Kasumi-1 (cell line): ENCODE results near the gene COL16A1.
A peak's percentile ranks its signal among the peaks of the same experiment; 100 is the strongest.

Experiments
- DNase-seq, 2 experiments: peaks; one replicate each; lab custom pipeline; 2025; lab: John Stamatoyannopoulos, UW

The COL16A1 gene

DNA sequence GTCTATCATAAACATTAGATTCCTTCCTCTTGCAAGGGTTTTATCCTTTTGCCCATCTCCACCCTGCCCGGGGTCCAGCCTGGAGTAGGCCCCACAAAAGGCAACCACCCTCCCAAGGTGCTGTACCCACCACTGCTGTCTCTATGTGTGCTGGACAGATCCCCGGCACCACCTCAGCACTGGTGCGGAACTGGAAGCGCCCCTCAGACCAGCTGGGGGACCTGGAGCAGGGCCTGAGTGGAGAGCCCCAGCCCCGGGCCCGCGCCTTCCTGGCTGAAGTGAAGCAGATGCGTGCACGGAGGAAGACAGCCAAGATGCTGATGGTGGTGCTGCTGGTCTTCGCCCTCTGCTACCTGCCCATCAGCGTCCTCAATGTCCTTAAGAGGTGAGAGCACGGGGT lies 80.5 kb downstream of the COL16A1 start:
- DNase-seq, result no peak

DNA sequence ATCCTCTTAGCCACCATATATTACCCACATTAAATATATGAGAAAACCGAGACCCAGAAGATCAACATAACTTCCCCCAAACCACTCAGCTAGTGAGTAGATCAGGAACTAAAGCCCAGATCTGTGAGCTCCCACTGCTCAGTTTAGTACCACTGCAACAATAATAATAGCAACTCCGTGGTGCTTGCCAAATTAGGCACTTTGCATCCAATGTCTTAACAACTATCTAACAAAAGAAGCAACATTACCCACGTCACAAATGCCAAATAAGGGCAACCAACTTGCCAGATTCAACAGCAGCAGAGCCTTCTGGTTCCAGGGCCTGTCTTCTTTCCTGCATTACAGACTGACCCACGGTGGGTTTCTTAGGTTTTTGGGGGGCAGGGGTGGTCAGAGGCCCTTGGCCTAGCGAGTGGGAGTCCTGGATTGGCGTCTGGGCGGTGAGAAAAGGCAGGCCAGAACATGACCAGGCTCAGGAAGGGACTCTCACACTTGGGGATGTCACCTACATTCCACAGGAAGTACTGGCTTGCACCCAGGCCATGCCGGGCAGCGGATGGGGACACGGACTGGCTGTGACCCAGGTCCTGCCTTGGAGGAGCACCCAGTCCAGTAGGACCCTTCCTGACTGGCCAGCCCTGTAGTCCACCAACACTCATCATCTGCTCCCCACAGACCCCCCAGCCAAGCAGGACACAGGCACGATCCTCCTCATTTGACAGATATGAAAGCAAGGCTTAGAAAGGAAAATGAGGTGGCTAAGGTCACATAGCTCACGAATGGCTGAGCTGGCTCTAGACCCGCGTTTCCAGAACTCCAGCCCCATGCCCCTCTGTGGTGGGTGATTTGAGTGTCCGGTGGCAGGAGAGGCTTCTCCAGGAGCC lies 81.7 kb downstream of the COL16A1 start:
- no peak for DNase-seq

DNA sequence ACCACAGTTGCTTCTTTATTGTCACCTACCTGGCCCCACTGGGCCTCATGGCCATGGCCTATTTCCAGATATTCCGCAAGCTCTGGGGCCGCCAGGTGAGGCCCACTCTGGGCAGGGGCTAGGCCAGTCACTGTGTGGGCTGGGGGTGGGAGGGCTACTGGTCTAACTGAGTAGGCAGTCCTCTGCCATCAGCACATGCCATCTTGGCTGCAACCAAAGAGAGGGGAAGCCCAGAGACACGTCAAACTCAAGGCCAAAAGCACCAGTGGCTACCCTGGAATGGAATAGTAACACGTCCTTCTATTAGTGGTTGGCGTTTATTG lies 82.4 kb downstream of the COL16A1 start:
- no peak for DNase-seq

DNA sequence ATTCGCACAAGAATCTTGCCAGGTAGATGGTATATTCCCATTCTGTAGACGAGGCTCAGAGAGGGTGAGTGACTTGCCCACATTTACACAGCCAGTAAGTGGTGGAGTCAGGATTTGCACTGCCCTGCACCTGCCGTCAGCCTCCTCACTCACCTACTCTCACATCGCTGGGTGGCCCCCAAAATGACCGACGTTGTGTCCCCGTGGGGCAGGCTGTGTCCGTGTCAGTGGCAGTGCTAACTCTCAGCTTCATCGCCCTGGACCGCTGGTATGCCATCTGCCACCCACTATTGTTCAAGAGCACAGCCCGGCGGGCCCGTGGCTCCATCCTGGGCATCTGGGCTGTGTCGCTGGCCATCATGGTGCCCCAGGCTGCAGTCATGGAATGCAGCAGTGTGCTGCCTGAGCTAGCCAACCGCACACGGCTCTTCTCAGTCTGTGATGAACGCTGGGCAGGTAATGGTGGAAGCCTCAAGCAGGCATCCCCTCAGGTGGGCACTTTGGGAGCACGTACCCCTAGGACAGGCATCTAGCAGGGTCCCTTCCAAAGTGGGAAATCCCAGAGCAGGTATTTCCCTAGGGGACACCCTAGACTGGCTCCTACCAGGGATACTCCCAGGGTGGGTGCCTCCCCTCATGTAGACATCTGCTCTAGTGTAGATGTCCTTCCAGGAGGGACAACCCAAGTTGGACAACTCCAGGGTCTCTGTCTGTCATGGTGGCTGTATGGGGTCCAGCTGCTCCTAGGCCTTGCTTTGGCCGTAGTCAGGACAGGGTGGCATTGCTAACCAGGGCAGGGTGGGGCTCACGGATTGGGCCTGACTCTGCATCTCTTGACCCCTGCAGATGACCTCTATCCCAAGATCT lies 83.0 kb downstream of the COL16A1 start:
- DNase-seq, result no peak

DNA sequence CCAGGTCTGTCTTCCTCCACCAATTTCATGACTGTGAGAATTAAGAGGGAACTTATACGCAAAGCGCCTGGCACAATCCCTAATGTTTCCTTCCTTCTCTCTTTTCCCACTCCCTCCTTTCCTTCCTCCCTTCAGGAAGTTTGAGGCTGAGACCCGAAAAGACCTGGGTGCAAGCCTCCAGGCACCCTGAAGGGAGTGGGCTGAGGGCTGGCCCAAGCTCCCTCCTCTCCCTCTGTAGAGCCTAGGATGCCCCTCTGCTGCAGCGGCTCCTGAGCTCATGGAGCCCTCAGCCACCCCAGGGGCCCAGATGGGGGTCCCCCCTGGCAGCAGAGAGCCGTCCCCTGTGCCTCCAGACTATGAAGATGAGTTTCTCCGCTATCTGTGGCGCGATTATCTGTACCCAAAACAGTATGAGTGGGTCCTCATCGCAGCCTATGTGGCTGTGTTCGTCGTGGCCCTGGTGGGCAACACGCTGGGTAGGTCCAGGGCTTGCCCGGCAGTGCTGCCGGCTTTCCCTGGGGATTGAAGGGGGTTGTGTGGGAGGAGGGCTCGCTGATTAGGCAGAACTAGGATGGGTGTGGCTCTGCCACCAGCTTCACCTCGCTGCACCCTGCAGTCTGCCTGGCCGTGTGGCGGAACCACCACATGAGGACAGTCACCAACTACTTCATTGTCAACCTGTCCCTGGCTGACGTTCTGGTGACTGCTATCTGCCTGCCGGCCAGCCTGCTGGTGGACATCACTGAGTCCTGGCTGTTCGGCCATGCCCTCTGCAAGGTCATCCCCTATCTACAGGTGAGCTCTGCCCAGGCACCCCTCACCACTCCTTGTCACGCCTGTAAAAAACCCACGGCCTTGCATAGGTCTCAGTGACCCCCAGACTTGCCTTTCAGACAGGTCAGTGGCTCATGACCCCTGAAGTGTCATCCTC lies 84.6 kb downstream of the COL16A1 start:
- DNase-seq, result no peak

DNA sequence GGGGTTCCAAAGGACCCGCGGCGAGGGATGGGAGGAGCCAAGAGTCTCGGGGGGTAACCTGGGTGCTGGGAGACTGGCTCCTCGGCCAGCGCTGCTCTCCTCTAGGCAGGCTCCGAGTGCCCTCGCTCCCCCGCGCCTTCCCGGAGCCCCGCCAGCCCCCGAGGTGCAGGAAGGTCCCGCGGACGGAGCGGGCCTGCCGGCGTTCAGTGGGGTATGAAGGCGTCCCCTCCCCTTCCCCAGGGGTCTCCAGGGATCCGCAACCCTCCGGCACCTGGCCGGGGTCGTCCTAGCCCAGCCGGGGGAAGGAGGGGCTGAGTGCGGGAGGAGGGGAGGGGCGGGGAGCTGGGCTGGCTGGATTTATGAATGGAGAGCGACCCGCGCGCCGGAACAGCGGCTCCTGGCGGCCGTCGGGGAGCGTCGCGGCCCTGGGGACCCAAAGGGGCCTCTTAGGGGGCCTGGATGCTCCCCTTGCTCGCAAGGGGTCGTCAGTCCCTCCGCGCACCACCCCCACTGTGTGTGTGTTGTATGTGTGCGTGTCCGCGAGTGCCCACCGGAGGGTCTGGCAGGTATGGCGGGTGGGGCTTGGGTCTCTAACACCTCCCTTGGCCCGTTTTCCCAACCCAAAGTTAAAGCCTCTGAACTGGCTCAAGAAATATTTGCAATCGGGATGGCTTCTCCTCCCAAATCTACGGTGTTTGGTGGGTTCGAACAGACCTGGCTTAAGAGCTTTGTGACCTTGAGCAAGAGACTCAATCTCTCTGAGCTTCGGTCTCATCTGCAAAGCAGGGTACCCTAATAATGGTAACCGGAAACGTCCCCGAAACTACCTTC lies 85.7 kb downstream of the COL16A1 start:
- peak; percentile 38 to 48 for DNase-seq

DNA sequence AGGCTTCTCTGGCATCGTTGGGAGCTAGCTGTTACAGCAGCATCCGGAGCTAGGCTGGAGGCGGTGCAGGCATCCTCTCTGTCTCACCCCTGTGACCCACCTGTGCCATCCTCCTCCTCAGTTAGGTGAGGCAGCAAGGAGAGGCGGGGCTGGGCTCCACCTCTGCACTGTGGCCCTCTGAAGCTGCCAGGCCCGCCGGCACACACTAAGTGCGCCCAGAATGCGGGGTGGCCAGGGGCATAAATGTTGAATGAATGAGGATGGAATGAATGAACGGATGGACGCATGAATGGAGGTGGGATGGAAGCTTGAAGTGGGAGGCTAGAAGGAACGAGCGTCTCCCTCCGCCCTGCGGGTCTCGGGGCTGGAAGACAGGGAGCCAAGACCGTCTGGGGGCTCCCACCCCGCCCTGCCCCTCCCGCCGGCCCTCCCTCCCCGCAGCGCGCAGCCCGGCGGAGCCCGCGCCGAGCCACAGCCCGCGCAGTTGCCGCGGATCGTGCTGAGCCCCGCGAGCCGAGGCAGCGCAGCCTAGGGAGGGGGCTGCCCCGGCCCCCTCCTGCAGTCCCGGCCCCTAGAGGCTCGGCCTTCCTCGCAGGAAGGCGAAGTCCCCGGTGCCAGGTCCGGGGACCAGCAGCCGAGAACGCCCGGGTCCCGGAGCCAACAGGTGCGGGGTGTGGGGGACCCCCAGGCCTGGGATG lies 86.5 kb downstream of the COL16A1 start, which contains the start of gene HCRTR1:
HCRTR1 (plus strand) TSS at position 472 of the 698 bp plus-strand sequence. CDS start 1,504 bp downstream, outside the sequence.
- no peak for DNase-seq

DNA sequence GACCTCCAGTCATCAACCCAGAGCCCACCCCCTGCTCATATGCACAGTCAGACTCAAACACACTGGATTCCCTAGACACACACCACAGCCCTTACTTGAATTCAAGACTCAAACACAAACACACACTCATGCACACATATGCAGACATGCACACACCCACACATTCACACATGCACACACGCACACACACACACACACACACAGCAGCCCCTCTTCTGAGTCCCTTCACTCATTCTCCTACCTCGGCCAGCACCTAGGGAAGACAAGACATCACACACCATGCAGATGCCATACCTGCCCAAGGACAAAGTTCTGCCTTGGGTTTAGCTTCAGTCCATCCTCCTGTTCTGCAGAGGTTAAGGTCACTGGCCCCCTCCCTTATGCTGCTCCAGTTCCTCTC lies 87.9 kb downstream of the COL16A1 start:
- no peak for DNase-seq

DNA sequence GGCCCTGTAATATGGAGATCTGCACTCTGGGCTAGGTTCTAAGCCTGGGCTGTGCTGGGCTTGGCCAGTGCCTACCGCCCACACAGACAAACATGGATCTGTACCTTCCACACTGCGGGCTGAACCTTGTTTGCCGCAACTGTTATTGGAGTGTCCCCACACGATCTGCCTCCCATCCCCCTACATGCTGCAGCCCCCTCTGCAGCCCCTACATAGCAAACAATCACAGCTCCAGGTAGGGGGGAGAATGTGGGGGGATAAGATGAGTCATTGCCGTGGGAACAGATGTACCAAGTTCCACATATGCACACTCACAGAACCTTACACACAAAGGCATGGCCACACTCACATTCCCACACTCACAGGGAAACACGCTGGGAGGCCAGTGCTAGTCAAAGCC lies 88.4 kb downstream of the COL16A1 start:
- DNase-seq, result no peak

DNA sequence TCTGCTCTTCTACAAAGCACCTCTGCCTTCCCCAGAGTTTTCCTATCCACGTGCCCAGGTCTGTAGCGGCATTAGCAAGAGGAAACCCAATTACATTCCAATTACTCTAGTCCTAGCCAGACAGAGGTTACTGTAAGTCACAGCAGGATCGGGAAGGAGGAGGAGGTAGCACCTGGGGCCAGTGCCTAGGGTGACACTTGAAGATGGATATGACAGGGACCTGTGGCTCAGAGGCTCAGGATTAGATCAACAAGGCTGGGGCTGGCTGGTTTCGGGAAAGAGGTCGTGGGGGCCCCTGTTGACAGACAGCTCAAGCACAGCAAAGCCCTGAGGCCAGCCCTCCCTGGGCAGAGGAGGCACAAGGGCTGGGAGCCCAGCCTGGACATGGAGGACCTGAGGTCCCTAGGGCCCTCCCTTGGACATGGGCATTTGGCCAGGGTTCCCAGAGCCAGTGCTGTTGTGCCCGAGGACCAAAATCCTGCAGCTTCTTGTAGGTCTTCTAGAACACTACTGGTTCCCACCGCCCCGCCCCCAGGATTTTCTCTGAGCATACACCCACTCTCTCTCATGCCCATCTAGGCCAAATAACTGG lies 89.3 kb downstream of the COL16A1 start:
- no peak for DNase-seq

DNA sequence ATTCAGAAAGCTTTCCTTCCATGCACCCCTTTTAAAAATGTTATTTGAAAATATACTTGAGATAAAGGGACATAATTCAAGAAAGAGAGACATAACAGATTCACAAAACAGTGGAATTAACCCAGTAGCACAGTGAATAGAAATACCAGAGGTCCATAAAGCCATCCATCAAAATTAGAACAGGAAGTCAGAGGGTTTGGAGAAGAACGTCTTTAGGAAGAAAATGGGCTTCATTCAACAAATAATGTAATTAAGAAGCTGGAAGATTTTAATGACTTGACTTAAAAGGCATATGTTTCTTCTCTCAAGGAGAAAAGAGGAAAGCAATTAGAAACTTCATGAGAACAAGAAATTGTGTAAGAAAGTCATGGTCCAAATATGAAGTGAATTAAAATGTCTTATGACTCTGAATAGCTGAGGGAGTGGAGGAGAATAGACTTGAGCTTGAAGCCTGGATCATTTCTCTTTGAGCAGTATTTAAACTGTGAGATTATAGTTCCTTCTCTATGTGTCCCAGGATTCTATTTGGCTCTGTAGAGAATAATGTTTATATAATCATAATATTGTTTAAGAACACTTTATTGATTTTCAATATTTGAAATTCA lies 94.2 kb downstream of the COL16A1 start:
- DNase-seq, result no peak

DNA sequence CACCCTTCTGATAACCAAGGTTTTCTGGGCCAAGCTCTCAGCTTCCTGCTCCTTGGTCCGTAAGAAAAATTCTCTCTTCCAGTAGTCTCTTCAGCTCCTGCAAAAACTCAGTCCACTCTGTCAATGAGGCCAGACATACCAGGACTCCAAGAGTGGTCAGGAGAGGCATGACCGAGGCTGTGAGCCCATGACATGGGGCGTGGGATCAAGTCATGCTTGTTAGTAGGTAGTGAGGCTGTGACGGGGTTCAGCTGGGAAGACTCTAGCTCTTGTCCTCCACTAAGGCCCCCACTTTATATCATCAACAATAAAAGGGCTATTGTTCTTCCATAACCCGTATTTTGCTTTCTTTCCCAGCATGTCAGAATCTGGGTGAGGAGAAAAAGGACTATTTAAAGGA lies 96.5 kb downstream of the COL16A1 start:
- DNase-seq, result no peak

DNA sequence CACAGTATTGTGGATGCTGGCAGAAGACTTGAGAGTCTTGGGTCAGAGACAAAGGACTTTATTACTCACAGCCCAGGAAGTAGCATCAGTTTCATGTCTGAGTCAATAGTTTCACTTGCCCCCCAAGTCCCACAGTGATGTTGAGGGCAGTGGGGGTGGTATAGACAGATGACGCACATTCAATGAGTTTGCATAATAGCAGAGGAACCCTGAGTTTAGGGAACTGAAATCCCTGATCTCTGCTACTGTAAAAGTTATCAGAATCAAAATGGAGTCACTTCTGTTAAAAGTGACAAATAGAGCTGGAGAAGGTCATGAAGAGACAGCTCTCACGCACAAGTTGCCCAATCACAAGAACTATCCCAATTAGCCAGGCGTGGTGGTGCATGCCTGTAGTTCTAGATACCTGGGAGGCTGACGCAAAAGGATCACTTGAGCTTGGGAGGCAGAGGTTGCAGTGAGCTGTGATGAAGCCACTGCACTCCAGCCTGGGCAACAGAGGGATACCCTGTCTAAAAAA lies 97.8 kb downstream of the COL16A1 start:
- no peak for DNase-seq
